ENCODE data around the gene RIPPLY3. TPM values are rescaled to one million over a fixed set of nuclear protein-coding genes. Genes with fewer than 3 reads are reported as not detected.
A peak's percentile ranks its signal among the peaks of the same experiment; 100 is the strongest.

RIPPLY3 gene
- total and polyA plus RNA-seq, 2 of the 13 experiments (the other 11 are each of a cell fraction or from before 2014, with no cell fraction given) = 0.09 to 2.9 TPM

GRCh38 chr21:36989699-36990507 is 16.6 kb upstream of the RIPPLY3 start (continued):
- peak; percentile 67; the same call in 1 of the 2 replicates for TF ChIP-seq RFXAP (CRISPR knock-in tag; IDR thresholded peaks at IDR 0.05; ENCODE audit: borderline replicate concordance)
- peak; percentile 38 for TF ChIP-seq HNRNPK (IDR thresholded peaks at IDR 0.05; ENCODE audit: low read depth, low read length, poor library complexity, severe bottlenecking)
- no peak for TF ChIP-seq RNF219 (CRISPR knock-in tag; IDR thresholded peaks at IDR 0.05)
- TF ChIP-seq ZNF614 (CRISPR knock-in tag; IDR thresholded peaks at IDR 0.05; ENCODE audit: borderline replicate concordance) = peak; percentile 14; the same call in 1 of the 2 replicates
- TF ChIP-seq HMGXB3 (CRISPR knock-in tag; IDR thresholded peaks at IDR 0.05; ENCODE audit: borderline replicate concordance) = peak; percentile 15; the same call in 1 of the 2 replicates
- TF ChIP-seq ZNF556 (CRISPR knock-in tag; IDR thresholded peaks at IDR 0.05; ENCODE audit: borderline replicate concordance) = peak; percentile 86; the same call in 1 of the 2 replicates
- no peak; the same call in 1 of the 2 replicates for TF ChIP-seq ZNF253 (CRISPR knock-in tag; IDR thresholded peaks at IDR 0.05; ENCODE audit: borderline replicate concordance)
- TF ChIP-seq CBFB (CRISPR knock-in tag; IDR thresholded peaks at IDR 0.05) = 0 out of 2 replicates have a peak, but pooled peaks have one; percentile 12
- TF ChIP-seq CC2D1A (CRISPR knock-in tag; IDR thresholded peaks at IDR 0.05) = no peak
- TF ChIP-seq NFIB (CRISPR knock-in tag; IDR thresholded peaks at IDR 0.05; ENCODE audit: borderline replicate concordance) = peak; percentile 92; the same call in 1 of the 2 replicates
- no peak; the same call in 1 of the 2 replicates for TF ChIP-seq ZBTB39 (CRISPR knock-in tag; IDR thresholded peaks at IDR 0.05)
- TF ChIP-seq SP140L (CRISPR knock-in tag; IDR thresholded peaks at IDR 0.05; ENCODE audit: borderline replicate concordance) = no peak
- TF ChIP-seq THAP11 (CRISPR knock-in tag; IDR thresholded peaks at IDR 0.05) = peak; percentile 77
- peak; percentile 59; the same call in 1 of the 2 replicates for TF ChIP-seq ERF (CRISPR knock-in tag; IDR thresholded peaks at IDR 0.05)
- peak; percentile 91 for TF ChIP-seq SALL2 (CRISPR knock-in tag; IDR thresholded peaks at IDR 0.05)
- TF ChIP-seq EHMT2 (IDR thresholded peaks at IDR 0.05; ENCODE audit: borderline replicate concordance, low read depth, low read length) = no peak
- peak; percentile 94 for TF ChIP-seq ZNF543 (CRISPR knock-in tag; IDR thresholded peaks at IDR 0.05)
- no peak for TF ChIP-seq MEF2D (CRISPR knock-in tag; IDR thresholded peaks at IDR 0.05)
- TF ChIP-seq HMGA1 (CRISPR knock-in tag; conservative IDR thresholded peaks at IDR 0.05) = no peak
- no peak for TF ChIP-seq SNAI1 (CRISPR knock-in tag; IDR thresholded peaks at IDR 0.05; ENCODE audit: borderline replicate concordance)

All from HepG2 (cell line).